ENCODE data around the gene XNDC1N. TPM values are rescaled to one million over a fixed set of nuclear protein-coding genes. Genes with fewer than 3 reads are reported as not detected.

Gene XNDC1N, protein sequence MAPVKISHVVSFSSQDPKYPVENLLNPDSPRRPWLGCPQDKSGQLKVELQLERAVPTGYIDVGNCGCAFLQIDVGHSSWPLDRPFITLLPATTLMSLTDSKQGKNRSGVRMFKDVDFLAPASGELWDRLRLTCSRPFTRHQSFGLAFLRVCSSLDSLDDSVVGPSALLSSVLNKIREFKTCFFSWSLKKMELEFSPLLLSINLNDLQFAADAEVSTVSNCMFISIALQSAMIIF
- 16.6 TPM for total RNA-seq

DNA sequence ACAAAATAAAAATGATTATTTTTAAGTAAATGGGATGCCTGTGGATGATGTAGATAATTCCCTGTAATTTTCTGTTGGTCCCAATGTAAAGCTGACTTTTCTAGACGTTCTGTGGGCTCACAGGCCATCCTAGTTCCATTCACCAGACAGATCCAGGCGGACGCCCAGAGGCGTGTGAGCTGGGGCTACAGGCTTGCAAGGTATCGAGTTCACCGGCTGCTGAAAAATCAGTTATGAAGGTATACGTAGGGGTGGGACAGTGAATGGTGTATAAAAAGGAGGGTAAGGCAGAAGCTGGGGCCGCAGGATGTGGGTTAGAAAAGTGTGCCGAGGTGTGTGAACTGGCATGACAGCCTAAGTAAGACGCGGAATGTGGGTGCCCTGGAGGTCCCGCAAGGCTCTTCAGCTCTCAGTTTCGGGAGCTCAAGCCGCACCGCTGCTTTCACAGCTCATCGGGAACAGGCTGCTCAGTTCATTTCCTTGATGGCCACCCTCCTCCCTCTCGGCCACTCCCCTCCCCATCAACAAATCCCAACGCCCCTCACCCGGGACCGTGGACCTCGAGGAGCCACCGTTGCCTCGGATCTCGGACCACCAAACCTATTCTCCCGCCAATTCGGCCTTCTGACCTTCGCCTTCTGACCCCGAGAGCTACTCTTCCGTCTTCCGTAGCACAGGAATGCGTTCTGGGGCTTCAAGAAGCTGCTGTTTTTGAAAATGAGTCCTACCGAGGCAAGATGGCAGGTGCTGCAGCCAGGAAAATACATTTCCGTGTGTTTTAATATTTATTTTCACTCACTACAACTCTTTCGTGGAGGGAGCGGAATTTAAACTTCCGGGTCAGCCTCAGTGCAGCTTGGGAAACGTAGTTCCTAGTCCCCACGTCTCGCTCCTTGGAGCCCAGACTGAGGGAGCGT, at the start of gene XNDC1N:
Gene XNDC1N, minus strand, starts transcription at position 775 of the 917 bp plus-strand sequence. CDS start 5,241 bp downstream, outside the sequence.
- peak; percentile 57 for DNase-seq (ENCODE audit: low spot score)

DNA sequence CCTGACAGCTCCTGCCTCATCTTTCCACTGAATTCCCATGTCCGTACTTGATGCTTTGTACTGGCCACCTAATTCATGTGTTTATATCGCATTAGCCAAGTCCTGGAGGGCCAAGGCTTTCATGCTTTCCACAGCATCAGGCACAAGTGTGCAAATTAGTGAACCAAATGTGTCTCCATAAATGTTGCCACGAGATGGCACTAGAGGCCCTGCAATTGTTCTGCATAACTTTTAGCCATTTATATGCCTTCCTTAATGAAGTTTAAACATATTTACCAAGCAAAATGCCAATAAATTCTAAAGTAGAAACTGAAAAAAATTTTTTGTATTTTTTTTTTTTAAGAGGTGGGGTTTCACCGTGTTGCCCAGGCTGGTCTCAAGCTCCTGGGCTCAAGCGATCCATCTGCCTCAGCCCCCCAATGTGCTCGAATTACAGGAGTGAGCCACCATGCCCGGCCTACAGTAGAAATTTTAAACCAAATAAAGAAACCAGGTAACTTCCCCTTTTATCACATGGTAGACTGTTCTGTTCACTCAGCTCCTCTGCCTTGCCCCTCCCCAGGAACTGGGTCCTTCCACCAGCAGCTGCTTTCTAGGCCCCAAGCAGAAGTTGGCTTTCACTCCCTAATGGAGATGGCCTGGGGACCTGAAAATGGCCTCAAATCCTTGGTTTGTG, 49.5 kb upstream of the XNDC1N start:
- DNase-seq (ENCODE audit: low spot score): no peak

DNA sequence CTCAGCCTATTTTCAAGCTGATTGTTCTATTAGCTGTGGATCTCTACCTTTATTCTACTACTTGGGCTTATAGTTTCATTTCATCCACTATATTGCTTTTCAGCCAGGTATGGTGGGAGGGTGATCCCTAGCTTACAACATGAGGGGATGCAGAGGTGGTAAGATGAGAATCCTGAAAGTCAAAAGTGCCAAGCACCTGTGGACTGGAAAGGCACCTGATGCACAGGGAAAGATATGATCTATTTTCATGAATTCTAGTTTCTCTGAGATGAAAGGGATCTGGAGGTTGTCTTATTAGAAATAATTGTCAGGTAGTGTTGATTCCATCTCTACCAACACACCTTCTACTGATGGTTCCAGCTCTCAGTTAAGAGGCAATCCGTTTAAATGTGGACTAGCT, 48.7 kb upstream of the XNDC1N start:
- DNase-seq (ENCODE audit: low spot score): no peak

DNA sequence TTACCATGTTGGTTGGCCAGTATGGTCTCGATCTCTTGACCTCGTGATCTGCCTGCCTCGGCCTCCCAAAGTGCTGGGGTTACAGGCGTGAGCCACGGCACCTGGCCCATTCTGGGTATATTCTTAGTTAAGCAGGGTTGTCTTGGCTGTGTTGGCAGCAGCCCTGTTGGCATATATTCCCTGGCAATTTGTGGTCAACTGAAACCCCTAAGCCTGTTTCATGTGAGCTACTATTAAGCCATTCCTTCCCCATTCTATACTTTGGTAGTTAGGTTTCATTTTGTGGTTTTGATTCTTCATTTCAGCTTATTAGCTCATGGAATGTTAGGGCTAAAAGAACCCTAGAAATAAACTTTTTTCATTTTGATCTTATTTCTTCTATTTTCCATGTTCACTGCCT, 48.2 kb upstream of the XNDC1N start:
- no peak for DNase-seq (ENCODE audit: low spot score)

DNA sequence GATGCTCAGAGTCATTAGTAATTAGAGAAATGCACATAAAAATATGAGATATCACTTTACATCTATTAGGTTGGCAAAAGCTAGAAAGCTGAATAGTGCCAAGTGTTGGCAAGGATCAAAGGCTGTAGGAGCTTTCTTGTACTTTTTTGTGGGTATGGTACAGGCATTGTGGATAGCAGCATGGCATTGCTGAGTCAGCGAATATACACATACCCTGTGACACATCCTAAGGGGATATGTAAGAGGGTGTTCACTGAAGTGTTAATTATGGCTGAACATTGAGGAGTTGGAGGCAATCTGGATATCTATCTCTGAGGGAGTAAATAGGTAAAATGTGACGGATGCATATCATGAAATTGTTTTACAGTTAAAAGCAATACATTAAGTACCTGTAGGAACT, 43.3 kb upstream of the XNDC1N start:
- DNase-seq (ENCODE audit: low spot score): no peak

DNA sequence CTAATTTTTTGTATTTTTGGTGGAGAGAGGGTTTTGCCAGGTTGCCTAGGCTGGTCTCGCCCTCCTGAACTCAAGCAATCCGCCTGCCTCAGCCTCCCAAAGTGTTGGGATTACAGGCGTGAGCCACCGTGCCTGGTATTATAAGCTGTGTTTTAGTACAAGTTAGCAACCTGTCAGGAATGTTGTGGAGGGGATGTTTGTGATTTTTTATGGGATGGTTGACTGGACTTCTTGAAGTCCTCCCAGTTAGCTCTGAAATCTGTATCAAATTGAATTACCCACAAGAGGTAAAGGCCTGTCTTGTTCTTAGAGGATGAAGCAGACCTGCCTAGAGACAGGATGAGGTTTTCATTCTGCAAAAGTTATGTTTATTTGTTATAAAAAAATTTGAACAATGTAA, 36.2 kb upstream of the XNDC1N start:
- no peak for DNase-seq (ENCODE audit: low spot score)

DNA sequence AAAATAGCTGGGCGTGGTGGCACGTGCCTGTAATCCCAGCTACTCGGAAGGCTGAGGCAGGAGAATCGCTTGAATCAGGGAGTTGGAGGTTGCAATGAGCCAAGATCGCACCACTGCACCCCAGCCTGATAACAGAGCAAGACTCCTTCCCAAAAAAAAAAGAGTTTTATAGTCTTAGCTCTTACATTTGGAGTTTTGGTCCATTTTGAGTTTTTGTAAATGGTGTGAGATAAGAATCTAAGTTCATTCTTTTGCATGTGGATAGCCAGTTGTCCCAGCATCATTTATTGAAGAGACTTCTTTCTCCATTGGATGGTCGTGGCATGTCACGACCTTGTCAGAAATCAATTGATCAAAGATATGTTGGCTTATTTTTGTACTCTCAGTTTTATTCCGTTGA, 35.1 kb upstream of the XNDC1N start:
- DNase-seq (ENCODE audit: low spot score): no peak

DNA sequence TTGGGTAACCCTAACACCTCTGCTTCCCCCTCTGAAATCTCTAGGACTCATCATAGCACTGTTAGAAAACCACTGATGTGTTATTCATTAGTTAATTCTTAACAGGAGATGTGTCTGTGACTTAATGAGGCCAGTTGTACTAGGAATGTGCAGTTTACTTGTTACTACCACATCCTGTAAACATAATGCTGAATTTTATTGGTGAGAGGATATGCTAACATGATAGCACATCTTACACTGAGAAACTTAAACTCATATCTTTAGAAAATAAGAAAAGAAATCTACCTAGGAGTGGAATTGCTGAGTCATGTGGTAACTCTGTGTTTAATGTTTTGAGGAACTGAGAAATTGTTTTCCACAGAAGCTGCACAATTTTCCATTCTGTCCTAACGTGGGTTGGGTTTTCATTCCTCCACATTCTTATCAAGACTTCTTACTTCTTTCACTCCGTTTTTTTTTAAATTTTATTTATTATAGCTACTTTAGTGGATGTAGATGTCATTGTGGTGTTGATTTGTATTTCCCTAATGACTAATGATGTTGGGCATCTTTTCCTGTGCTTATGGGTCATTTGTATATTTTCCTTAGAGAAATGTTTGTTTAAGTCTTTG, 34.1 kb upstream of the XNDC1N start:
- no peak for DNase-seq (ENCODE audit: low spot score)

DNA sequence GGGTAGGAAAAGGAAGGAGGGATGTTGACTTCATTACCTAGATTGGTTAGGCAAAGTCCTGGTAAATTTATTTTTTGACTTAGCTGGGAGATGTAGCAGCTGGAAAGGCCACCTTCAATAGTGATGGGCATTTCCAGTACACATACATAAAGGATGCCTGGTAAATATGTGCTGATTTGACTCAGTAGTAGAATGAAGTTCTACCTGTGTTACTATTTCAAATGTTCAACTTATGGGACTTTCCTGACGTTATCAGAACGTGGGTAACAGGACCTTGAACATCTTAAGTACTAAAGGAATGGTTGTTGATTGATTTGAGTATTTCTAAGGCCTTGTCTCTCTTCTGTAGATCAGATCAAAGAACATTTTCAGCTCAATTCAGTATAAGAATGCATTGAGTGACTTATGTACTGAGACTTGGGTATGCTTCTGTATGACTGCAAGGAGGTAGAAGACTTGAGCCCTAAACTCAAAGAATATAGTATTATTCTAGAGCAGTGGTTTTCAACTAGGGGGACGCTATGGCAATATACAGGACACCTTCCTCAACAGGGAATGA, 27.6 kb upstream of the XNDC1N start:
- no peak for DNase-seq (ENCODE audit: low spot score)

DNA sequence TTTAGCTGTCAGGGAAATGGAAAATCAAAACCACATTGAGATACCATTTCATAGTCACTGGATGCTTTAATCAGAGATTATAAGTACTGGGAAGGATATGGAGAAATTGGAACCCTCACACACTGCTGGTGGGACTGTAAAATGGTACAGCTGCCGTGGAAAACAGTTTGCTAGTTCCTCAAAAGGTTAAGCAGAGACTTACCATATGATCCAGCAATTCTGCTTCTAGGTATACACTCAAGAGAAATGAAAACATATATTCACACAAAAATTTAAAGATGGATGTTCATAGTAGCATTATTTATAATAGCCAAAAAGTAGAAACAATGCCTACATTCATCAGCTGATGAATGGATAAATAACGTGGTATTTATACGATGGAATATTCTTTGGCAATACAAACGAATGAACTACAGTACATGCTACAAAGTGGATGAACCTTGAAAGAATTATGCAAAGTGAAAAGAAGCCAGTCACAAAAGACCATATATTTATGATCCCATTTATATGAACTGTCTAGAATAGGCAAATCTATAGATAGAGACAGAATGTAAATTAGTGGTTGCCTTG, 23.4 kb upstream of the XNDC1N start:
- DNase-seq (ENCODE audit: low spot score): no peak

DNA sequence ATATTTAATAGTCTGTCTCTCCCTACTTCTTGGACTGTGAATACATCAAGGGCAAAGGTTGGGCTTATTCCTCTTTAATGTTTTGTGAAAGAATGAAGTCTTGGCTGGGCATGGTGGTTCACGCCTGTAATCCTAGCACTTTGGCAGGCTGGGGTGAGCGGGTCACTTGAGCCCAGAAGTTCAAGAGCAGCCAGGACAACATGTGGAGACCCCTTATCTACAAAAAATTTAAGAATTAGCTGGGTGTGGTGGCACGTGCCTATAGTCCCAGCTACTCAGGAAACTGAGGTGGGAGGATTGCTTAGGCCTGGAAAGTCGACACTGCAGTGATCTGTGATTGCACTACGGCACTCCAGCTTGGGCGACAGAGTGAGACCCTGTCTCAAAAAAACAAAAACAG, 20.6 kb upstream of the XNDC1N start:
- no peak for DNase-seq (ENCODE audit: low spot score)

DNA sequence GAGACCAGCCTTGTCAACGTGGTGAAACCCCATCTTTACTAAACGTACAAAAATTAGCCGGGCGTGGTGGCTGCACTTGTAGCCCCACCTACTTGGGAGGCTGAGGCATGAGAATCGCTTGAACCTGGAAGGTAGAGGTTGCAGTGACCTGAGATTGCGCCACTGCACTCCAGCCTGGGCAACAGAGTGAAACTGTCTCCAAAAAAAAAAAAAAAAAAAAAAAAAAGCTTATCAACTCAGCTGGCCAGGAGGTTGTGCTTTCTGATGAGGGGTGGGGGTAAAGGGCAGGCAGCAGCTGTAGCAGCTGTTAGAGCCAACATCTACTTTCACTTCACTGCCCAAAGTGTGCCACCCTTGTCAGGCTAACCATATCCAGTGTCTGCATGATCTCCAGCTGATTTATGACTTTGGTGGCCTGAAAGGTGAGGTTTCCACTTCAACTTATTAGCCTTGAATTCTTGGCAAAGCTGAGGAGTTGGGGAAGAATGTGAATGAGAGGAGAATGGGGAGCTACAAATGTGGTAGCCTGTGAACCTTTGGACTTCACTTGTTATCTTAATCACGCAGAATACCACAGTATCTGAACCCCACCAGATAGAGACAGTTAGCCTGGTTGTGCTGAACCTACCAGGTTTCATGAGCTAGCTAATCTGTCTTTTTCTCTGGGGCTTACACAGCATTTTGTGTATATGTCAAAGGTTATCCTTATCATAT, 20.1 kb upstream of the XNDC1N start:
- DNase-seq (ENCODE audit: low spot score): no peak

DNA sequence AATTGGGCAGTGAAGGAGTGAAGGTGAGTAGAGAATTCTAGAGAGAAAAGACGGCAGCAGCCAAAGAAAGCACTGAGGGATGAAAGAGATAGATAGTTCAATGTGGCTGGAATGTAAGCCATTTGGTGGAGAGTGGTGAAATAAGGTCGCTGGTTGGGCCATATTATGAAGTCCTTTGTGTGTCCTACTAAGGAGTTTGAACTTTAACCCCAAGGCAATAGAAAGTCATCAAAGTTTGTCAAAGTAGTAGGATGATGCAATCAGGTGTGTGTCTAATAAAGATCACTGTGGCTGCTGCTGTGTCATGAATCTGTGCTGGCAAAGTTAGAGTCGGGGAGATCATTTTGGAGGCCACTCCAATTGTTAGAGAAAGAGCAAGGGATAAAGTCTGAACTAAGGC, 19.1 kb upstream of the XNDC1N start:
- no peak for DNase-seq (ENCODE audit: low spot score)

DNA sequence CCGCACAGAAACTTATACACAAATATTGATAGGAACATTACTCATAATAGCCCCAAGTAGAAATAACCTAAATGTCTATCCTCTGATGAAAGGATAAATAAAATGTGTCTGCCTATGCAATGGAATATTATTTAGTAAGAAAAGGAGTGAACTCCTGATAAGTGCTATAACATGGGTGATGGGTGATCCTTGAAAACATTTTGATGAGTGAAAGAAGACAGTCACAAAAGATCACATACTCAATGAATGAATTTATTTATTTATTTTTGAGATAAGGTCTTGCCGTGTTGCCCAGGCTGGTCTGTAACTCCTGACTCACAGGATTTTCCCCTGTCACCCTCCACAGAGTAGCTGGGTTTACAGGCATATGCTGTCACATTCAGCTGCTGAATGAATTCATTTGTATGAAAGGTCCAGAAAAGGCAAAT, 17.8 kb upstream of the XNDC1N start:
- DNase-seq (ENCODE audit: low spot score): no peak

DNA sequence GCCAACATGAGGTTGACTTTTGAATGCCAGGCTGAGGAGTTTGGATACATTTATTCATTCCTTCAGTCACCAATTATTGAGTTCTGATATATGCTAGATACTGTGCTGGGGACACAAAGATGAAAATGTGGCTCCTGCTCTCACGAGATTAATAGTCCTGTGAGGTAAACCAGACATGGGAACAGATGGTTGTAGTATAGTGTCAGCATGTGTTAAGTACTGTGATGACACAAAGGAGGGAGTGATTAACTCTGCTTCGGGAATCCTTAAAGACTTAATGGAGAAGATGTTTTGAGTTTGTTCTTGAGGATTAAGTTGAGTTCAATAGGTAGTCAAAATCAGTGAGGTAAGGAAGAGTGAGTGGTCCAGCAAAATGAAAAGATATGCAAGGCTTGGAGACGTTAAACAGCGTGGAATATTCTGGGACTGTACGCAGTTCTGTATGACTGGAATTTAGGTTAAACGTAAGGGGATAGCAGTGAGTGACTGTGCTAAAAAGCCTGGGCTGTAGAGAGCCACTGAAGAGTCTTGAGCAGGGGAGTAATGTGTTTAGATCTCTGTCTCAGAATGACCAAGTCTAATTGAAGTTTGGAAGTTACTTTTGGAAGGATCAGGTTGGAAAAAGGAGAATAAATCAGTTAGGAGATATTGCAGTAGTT, 12.3 kb upstream of the XNDC1N start:
- no peak for DNase-seq (ENCODE audit: low spot score)

DNA sequence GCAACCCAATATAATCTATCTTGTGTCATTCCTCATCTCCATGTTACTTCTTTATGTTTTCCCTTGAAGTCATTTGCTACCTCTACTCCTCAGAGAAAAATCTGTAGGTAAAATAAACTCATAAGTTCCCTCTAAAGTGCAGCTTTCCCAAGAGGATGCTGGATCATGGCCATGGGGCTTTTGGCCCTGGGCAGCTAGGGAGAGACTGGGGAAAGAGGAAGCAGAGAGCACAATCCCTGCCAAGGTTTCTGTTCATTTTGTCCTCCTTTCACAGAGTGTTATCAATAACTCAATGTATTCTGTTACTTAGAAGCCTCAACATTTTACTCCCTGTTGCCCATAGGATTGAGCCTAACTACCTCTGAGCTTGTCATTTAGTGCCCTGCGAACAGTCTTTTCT, 9.4 kb upstream of the XNDC1N start:
- no peak for DNase-seq (ENCODE audit: low spot score)

DNA sequence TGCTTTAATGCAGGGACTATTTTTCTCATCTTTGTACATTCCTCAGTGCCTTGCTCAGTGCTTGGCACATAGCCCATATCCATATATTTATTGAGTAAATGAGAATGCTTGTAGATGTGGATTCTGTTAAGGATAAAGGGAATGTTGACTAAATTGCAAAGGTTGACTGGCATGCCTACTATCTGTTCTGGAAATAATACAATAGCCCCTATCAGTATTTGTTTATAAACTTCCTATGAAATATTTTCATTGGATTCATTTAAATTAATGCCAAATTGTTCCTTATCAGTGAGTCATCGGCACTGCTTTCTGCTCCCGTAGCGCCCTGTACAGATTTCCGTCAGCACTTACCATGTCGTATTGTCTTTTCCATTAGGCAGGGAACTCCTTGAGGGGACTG, 8.4 kb upstream of the XNDC1N start:
- no peak for DNase-seq (ENCODE audit: low spot score)

DNA sequence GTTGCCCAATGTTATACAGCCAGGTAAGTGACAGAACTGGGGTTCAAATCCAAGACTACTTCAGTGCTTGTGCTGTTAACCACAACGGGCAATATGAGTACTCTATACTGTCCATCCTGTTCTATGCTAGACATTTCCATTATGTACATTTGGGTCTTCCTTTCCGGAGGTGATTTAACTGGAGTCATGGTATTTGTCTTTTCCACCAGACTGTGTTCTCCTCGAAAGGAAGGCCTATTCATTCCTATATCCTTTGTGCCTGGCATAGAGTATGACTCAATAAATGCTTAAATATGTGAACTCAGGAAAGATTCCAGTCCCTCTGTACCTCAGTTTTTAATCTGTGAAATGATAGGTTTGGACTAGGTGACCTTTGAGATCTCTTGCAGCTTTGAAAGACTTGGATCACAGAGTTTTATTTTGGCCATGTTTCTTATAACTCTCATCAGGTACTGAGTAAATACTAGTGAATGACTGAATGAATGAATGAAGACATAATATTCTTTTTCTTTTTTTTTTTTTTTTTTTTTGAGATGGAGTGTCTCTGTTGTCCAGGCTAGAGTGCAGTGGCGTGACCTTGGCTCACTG, 7.0 kb upstream of the XNDC1N start:
- DNase-seq (ENCODE audit: low spot score): no peak

DNA sequence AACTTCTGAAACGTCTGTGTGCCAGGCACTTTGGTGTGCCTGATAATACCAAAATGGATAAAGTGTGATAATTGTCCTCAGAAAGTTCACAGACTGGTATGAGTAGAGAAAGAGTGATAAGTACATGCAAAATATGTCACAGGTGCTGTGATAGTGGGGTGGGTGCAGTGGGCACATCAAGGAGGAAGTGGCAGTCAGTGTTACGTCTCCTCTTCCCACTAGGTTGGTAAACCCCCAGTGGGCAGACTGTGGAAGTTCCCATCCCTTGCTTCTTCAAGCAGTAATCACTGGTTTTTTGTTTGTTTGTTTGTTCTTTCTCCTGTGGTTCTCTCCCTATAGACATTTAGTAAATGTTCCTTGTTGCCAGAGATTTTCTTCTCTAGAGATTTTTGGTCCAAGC, 5.8 kb upstream of the XNDC1N start:
- DNase-seq (ENCODE audit: low spot score): no peak
